ENCODE measurements around the gene ATXN1. TPM values are rescaled to one million over a fixed set of nuclear protein-coding genes. Genes with fewer than 3 reads are reported as not detected.

The ATXN1 gene
- polyA plus RNA-seq, 2 of the 4 experiments (the other 2 are of a cell fraction): 2.9 to 8.3 TPM

GRCh38 chr6:16591396-16592222 lies 169.7 kb downstream of the ATXN1 start:
- TF ChIP-seq FOSL2 (IDR thresholded peaks at IDR 0.05) (no peak), FOSL2 (CRISPR knock-in tag; IDR thresholded peaks at IDR 0.05) (no peak), FOXS1 (CRISPR knock-in tag; IDR thresholded peaks at IDR 0.05) (no peak), EHF (CRISPR knock-in tag; IDR thresholded peaks at IDR 0.05) (no peak), MAZ (IDR thresholded peaks at IDR 0.05; ENCODE audit: borderline replicate concordance, low read depth, low read length) (no peak), JUNB (IDR thresholded peaks at IDR 0.05) (no peak)
- ATAC-seq: no peak
- Histone ChIP-seq H3K4me2 (no peak overlapping the region), H3K27ac (no peak overlapping the region), H3K9me3 (no peaks in the 10 kb centered on the region), H3K4me1 (peaks cover 2% of the 10 kb centered on the region; the same call in 1 of the 3 replicates), H3K4me3 (no peak overlapping the region)
- POLR2A ChIA-PET: no interaction called here
- FAIRE-seq: no peak
- CTCF ChIA-PET: interaction anchor here (1.1 kb wide), 1 partner anchor 13 kb away, joined by 3 read pairs; no protein-coding TSS in a partner anchor
- 81% methylated on average over 11 of the region's 11 CpGs for WGBS (ENCODE audit: missing lambda C conversion rate)
- DNase-seq (ENCODE audit: low read depth in 1 of 2, low spot score in 1 of 2): no peak

GRCh38 chr6:16585805-16586204 lies 175.5 kb downstream of the ATXN1 start:
- POLR2A ChIA-PET: no interaction called here
- Histone ChIP-seq H3K27ac (no peak overlapping the region), H3K4me1 (peaks cover 9% of the 10 kb centered on the region; the same call in 2 of the 3 replicates), H3K4me3 (no peak overlapping the region), H3K4me2 (peak overlapping the region; percentile 48; the same call in 2 of the 3 replicates), H3K9me3 (no peaks in the 10 kb centered on the region)
- WGBS (ENCODE audit: missing lambda C conversion rate): 87% methylated on average over 6 of the region's 6 CpGs
- FAIRE-seq (no peak), DNase-seq (ENCODE audit: low read depth in 1 of 2, low spot score in 1 of 2) (no peak), ATAC-seq (no peak)
- TF ChIP-seq TP53 (CRISPR knock-in tag; IDR thresholded peaks at IDR 0.05) (no peak), RCOR1 (IDR thresholded peaks at IDR 0.05; ENCODE audit: low read depth, low read length) (no peak), HOXA7 (CRISPR knock-in tag; IDR thresholded peaks at IDR 0.05) (no peak), EP300 (IDR thresholded peaks at IDR 0.05) (no peak), MYC (IDR thresholded peaks at IDR 0.05; ENCODE audit: borderline replicate concordance, low read length) (no peak), HOXB5 (CRISPR knock-in tag; IDR thresholded peaks at IDR 0.05) (no peak), HEYL (CRISPR knock-in tag; IDR thresholded peaks at IDR 0.05) (no peak), BHLHE40 (IDR thresholded peaks at IDR 0.05; ENCODE audit: low read depth, low read length) (no peak), JUN (IDR thresholded peaks at IDR 0.05) (no peak), ZSCAN20 (CRISPR knock-in tag; IDR thresholded peaks at IDR 0.05) (no peak), MAX (IDR thresholded peaks at IDR 0.05) (no peak), BCL3 (IDR thresholded peaks at IDR 0.05) (no peak), POLR2A (IDR thresholded peaks at IDR 0.05; ENCODE audit: low read length) (no peak), PHF8 (IDR thresholded peaks at IDR 0.05; ENCODE audit: borderline replicate concordance, low read depth) (no peak), GATA3 (IDR thresholded peaks at IDR 0.05; ENCODE audit: borderline replicate concordance) (no peak), MAFK (IDR thresholded peaks at IDR 0.05; ENCODE audit: partially characterized antibody) (no peak), E2F6 (IDR thresholded peaks at IDR 0.05; ENCODE audit: borderline replicate concordance, low read depth) (no peak), RAD21 (conservative IDR thresholded peaks at IDR 0.05 in 1 of 2, IDR thresholded peaks at IDR 0.05 in 1 of 2) (no peak), NFE2L2 (conservative IDR thresholded peaks at IDR 0.05; ENCODE audit: low read length) (no peak)
- CTCF ChIA-PET: no interaction called here
